NCI-H1436 treated with DMSO at 0.1 percent for 48 hours (cell line): Measurements from ENCODE around the gene DENND4C.
A peak's percentile ranks its signal among the peaks of the same experiment; 100 is the strongest.
"Not testable (repeated sequence)": the region's sequence is repeated elsewhere in the genome, so short reads cannot be mapped to it uniquely, and the experiment has no call there.

Experiments used
- DNase-seq: peaks from one replicate; lab custom pipeline; 2025; lab: John Stamatoyannopoulos, UW

The DENND4C gene

GRCh38 chr9:19230355-19231125 is at the start of gene DENND4C:
TSS of gene DENND4C (plus strand) at chr9:19230693. CDS start at chr9:19276175, 45,482 bp downstream.
- peak; percentile 31 for DNase-seq

GRCh38 chr9:19180991-19181390 is 49.5 kb upstream of the DENND4C start:
- DNase-seq: no peak

DNA sequence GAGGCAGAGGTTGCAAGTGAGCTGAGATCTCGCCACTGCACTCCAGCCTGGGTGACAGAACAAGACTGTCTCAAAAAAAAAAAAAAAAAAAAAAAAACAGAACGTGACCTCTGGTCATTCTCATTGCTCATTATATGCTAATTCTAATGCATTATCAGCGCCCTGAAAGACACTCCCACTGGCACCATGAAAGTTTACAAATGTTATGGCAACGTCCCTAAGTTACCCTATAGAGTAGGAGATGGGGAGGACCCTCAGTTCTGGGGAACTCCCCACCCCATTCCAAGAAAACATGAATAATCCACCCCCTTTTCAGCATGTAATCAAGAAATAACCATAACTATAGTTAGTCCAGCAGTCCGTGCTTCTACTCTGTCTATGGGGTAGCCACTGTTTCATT is 48.9 kb upstream of the DENND4C start:
- DNase-seq: no peak

DNA sequence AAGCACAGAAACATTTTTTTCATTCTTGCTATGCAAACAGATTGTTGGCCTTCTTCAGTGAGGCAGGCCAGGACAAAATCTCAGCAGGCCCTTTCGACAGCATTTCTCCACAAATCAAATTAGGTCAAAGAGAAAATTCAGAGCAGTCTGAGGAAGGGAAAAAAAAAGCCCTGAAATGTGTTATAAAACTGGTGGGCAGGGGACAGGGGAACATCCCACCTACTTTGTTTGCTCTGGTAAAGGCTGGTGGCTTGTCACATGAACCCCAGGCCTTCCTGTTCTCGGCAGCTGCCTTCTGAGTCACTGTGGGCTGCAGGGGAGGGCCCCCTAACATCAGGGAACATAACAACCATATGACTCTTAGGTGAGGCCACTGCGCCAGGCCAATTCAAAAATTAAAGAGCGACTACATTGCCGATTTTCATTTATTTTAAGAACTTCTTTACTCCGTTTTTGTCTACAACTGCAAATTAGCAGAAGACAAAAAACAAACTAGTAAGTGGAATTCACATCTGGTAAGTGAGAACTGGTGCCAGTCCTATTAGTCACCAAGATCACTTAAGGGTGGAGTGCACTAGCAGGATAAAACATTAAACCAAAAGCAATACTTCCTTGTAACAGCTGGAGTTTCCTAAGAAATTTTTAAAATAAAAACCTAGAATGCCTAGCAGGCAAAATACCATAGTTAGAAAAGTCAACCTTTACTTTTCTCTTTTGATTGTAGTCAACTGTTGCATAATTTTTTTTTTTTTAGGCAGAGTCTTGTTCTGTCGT is 46.2 kb upstream of the DENND4C start:
- no peak for DNase-seq

DNA sequence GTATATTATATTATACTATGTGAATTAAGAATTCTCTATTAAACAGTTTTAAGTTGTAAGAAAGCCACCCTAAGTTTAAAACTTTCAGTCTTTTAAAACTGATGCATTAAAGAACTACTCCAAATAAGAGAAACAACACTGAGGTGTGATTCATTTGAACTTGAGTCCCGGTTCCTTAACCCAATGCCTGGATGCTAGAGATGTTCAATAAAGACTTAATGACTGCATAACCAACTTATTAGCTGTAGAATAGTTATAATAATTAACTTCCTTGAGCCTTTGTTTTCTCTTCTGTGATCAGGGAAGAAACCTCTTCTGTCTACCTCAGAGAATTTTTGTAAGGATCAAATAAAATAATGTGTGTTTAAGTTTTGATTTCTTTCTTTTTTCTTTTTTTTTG is 45.3 kb upstream of the DENND4C start:
- DNase-seq: no peak

- DNase-seq: no peak
Observed at GRCh38 chr9:19186232-19186631, 44.3 kb upstream of the DENND4C start.

DNA sequence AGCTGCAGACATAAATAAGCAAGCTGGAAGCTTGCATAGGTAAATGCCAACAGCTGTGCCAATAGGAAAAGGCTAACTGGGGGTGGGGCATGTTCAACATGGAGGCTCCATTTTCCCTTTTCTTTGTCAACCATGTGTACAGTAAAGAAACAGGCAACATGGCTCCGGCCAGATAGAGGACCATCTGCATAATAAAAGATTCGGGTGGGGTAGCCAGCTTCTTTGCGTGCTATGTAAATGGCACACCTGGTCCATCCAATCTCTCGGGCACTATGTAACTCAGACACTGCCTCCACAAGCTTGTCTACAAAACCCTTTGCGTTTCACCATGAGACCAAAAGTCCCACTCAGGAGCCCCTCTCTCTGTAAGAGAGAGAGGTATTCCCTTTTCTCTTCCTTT is 41.7 kb upstream of the DENND4C start:
- DNase-seq: no peak

DNA sequence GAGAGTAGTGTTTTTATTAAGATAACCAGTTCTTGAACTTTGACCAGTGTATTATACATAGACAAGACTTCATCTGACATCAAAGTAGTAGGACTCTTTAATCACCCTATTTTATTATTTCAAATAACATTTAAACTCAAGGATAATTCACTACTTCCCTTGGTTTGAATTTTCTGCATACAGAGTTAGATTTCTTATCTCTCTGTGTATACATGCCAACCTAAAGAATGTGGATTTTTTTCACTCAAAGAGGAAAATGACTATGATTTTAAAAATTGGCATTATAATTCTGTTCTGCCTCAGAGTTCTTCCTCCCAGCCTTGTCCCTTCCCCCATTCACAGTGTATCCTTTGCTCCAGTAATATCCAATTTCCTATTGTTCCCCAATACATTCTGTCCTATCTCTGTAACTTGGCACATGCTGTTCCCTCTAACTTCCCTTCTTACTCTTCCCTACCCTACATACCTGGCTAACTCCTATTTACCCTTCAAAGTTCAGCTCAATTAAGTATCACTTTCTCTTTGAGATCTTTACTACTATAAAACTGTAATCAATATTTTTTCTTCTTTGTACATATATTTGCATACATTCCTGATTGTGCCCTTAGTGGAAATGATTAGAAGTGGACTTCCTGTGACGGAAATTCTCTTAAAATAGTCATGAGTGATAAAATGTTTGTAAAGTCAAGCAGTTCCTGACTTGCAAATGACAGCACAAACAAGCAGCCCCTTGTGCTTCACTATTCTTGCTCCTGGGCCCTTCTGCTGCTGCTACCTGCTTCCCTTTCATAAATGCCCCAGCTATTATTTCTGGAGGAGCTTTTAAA is 38.1 kb upstream of the DENND4C start:
- no peak for DNase-seq

GRCh38 chr9:19193029-19193324 is 37.5 kb upstream of the DENND4C start:
- DNase-seq: no peak

GRCh38 chr9:19193358-19193973 is 37.0 kb upstream of the DENND4C start:
- not testable (repeated sequence) for DNase-seq

DNA sequence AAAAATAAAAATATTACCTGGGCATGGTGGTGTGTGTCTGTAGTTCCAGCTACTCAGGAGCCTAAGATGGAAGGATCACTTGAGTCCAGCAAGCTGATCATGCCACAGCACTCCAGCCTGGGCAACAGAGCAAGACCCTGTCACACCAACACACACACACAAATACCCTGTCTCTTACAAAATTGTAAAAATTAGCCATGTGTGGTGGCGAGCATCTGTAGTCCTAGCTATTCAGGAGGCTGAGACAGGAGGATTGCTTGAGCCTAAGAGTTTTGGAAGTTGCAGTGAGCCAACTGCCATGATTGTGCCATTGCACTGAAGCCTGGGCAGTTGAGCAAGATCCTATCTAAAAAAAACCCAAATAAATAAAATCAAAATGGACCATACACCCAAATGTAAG is 32.1 kb upstream of the DENND4C start:
- no peak for DNase-seq

DNA sequence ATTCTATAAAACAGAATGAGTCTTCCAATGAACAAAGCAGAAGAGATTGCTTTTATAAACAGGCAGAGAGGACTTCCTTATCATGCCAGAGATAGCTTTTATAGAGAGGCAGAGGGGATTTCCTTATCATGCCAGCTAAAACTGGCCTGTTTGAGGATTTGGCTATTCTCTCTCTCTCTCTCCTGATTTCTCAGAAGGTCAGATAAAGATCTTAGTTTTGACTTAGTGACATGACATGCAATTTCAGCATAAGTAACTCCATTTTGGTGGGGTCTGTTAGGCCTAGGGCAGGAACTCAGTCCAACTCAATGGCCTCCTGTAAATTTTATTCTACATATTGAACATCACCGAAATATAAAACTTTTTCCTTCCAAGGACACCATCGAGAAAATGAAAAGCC is 31.5 kb upstream of the DENND4C start:
- no peak for DNase-seq

DNA sequence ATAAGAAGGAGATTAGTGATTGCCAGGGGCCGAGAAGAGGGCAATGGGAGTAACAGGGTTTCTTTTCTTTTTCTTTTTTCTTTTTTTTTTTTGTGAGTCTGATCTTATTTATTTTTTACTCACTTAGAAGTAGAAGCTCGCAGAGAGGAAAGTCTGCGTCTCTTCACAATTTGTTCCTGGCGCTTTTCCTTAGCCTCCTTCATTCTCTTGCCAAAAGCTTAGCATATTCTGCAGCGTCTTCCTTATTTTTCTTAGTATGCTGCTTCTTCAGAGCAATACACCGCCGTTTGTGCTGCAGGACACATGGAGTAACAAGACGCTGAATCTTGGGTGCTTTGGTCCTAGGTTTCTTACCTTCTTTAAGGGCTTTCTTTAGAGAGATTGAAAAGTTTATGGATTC is 30.3 kb upstream of the DENND4C start:
- DNase-seq: no peak

- DNase-seq: no peak
Observed at GRCh38 chr9:19201899-19202891, 28.3 kb upstream of the DENND4C start.

DNA sequence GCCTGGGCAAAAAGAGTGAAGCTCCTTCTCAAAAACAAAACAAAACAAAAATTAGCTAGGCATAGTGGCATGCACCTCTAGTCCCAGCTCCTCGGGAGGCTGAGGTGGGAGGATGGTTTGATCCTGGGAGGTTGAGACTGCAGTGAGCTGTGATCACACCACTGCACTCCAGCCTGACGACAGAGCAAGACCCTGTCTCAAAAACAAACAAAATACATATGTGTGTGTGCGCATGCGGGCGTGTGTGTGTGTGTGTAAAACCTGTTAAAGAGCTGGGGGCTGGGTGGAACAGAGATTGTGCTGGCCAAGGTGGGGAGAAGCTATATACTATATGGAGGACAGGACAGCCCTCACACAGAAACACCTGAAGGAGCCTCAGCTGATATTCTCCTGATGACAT is 27.4 kb upstream of the DENND4C start:
- DNase-seq: no peak

- DNase-seq: no peak
Observed at GRCh38 chr9:19208653-19209052, 21.8 kb upstream of the DENND4C start.

GRCh38 chr9:19209188-19209587 is 21.3 kb upstream of the DENND4C start:
- no peak for DNase-seq

DNA sequence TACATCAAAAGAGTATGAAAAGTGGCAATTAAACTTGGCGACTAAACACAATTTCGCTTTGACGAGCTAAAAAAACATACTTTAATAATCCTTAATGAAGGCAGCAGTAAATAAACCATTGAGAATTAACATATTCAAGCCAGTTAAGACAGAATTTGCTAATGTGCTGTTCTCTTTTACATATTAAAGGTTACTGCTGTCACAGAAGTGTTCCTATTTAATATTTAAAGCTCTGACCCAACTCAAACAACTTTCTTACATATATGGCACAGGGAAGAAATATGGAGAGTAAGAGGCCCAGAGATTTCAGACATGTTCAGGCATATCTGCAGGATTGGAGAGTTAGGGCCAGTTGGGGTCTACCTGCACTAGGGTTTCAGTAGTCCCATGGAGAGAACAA is 16.7 kb upstream of the DENND4C start:
- no peak for DNase-seq

DNA sequence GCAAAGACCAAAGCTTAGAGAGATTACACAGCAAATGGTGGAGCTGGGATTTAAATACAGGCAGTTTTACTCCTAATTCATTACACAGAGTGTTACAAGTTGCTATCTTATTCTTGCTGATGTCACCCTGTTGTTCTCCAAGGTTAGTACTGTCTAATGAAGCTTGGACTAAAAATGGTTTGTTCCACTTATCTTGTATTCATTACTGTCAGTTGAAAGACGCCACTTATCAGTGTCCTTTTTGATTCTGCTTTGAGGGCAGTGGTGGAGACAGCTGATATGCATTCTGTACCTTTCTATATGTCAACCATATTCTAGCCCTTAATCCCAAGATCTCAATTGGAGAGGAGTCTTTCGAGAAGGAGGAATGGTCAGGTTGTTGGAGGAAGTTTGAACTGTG is 14.0 kb upstream of the DENND4C start:
- no peak for DNase-seq

- DNase-seq: no peak
Observed at GRCh38 chr9:19221326-19221725, 9.2 kb upstream of the DENND4C start.

GRCh38 chr9:19223724-19224123 is 6.8 kb upstream of the DENND4C start:
- DNase-seq: no peak
